ENCODE data around the gene ISOC1.

Gene ISOC1

DNA sequence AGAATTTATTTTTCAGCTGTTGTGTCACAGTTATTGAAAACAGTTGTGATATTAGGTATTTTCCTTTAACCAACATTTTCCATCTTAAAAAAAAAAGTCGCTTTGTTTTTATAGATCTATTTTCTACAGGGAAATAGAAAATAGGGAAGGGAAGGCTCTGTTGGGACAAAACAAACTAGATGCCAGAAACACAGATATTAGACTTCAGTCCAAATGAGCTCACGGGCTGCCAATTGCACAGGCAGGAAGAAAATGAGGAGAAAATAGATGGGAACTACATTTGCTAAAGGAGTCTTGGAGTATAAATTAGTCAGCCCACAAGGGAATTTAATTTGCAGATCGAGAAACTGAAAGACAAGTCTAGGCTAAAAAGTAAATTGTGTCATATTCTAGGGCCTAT, 21.4 kb upstream of the ISOC1 start:
- DNase-seq, result no peak
- Histone ChIP-seq H2BK120ac (ENCODE audit: insufficient read depth, low read length, poor library complexity) (no peak overlapping the region), H3K79me1 (ENCODE audit: low read length) (no peaks in the 10 kb centered on the region), H3K36me3 (ENCODE audit: control insufficient read depth in 1 of 2, insufficient read depth in 2 of 2, low read length in 2 of 2) (no peaks in the 10 kb centered on the region), H3K27me3 (ENCODE audit: insufficient read depth, low read length) (no peaks in the 10 kb centered on the region), H3K18ac (ENCODE audit: low read length) (no peak overlapping the region), H3K4me2 (ENCODE audit: low read length) (no peak overlapping the region), H4K12ac (ENCODE audit: low read depth, low read length) (no peak overlapping the region), H3K4ac (ENCODE audit: low read depth, low read length) (no peak overlapping the region), H4K8ac (ENCODE audit: low read depth, low read length) (no peak overlapping the region), H2AK5ac (ENCODE audit: low read length) (no peak overlapping the region), H3K23ac (ENCODE audit: low read length) (no peak overlapping the region), H3K9me3 (ENCODE audit: insufficient read depth, low read depth, low read length) (no peaks in the 10 kb centered on the region), H3K27ac (ENCODE audit: low read depth, low read length) (no peak overlapping the region), H4K91ac (ENCODE audit: low read depth, low read length) (no peak overlapping the region), H3K4me1 (ENCODE audit: control insufficient read depth in 1 of 2, insufficient read depth in 2 of 2, low read length in 2 of 2) (no peaks in the 10 kb centered on the region), H2BK5ac (ENCODE audit: low read depth, low read length, poor library complexity) (no peak overlapping the region), H3K9ac (ENCODE audit: low read length) (no peak overlapping the region), H3K4me3 (ENCODE audit: low read depth, low read length) (no peak overlapping the region), H3K79me2 (ENCODE audit: control insufficient read depth, insufficient read depth, low read length, poor library complexity) (no peaks in the 10 kb centered on the region), H2AFZ (ENCODE audit: insufficient read depth, low read length, poor library complexity) (no peak overlapping the region), H2BK12ac (ENCODE audit: low read length) (no peak overlapping the region), H3K14ac (ENCODE audit: low read length) (no peak overlapping the region)
- no CpG with 5 or more reads among the region's 3 CpGs for WGBS (ENCODE audit: extremely low coverage, insufficient coverage, insufficient read length)

DNA sequence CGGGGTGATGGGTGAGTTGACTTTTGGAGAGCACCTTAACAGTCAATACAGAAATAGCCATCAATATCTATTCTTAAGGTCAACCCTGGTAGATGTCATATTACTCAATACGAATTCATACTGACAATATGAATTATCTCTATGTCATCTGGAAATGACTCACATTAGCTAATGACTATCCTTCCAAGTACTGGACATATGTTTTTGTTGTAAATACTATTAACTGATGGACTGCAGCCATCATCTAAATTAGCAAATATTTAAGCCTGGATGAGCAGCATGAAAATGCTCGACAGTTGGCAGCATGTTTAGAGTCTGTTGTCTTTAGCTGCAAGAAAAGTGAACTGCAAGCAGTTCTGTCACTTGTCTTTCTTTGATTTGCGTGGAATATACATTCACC, 19.6 kb upstream of the ISOC1 start:
- H3K14ac ChIP-seq (ENCODE audit: low read length), result no peak overlapping the region
- H3K4me3 ChIP-seq (ENCODE audit: low read depth, low read length), result no peak overlapping the region
- H2BK12ac ChIP-seq (ENCODE audit: low read length), result no peak overlapping the region
- H4K12ac ChIP-seq (ENCODE audit: low read depth, low read length), result no peak overlapping the region
- no peak overlapping the region for H3K9ac ChIP-seq (ENCODE audit: low read length)
- H3K36me3 ChIP-seq (ENCODE audit: control insufficient read depth in 1 of 2, insufficient read depth in 2 of 2, low read length in 2 of 2), result no peaks in the 10 kb centered on the region
- H2BK5ac ChIP-seq (ENCODE audit: low read depth, low read length, poor library complexity), result no peak overlapping the region
- no peaks in the 10 kb centered on the region for H3K27me3 ChIP-seq (ENCODE audit: insufficient read depth, low read length)
- no peak overlapping the region for H2AFZ ChIP-seq (ENCODE audit: insufficient read depth, low read length, poor library complexity)
- H3K79me2 ChIP-seq (ENCODE audit: control insufficient read depth, insufficient read depth, low read length, poor library complexity), result no peaks in the 10 kb centered on the region
- H3K9me3 ChIP-seq (ENCODE audit: insufficient read depth, low read depth, low read length), result no peaks in the 10 kb centered on the region
- H2BK120ac ChIP-seq (ENCODE audit: insufficient read depth, low read length, poor library complexity), result no peak overlapping the region
- H3K4me1 ChIP-seq (ENCODE audit: control insufficient read depth in 1 of 2, insufficient read depth in 2 of 2, low read length in 2 of 2), result no peaks in the 10 kb centered on the region
- H3K79me1 ChIP-seq (ENCODE audit: low read length), result no peaks in the 10 kb centered on the region
- DNase-seq, result peak in 1 of 2 donors; percentile 6
- H4K8ac ChIP-seq (ENCODE audit: low read depth, low read length), result no peak overlapping the region
- no peak overlapping the region for H3K23ac ChIP-seq (ENCODE audit: low read length)
- no peak overlapping the region for H2AK5ac ChIP-seq (ENCODE audit: low read length)
- no CpG with 5 or more reads among the region's 4 CpGs for WGBS (ENCODE audit: extremely low coverage, insufficient coverage, insufficient read length)
- H3K4ac ChIP-seq (ENCODE audit: low read depth, low read length), result no peak overlapping the region
- no peak overlapping the region for H3K4me2 ChIP-seq (ENCODE audit: low read length)
- no peak overlapping the region for H3K27ac ChIP-seq (ENCODE audit: low read depth, low read length)
- no peak overlapping the region for H4K91ac ChIP-seq (ENCODE audit: low read depth, low read length)
- H3K18ac ChIP-seq (ENCODE audit: low read length), result no peak overlapping the region

DNA sequence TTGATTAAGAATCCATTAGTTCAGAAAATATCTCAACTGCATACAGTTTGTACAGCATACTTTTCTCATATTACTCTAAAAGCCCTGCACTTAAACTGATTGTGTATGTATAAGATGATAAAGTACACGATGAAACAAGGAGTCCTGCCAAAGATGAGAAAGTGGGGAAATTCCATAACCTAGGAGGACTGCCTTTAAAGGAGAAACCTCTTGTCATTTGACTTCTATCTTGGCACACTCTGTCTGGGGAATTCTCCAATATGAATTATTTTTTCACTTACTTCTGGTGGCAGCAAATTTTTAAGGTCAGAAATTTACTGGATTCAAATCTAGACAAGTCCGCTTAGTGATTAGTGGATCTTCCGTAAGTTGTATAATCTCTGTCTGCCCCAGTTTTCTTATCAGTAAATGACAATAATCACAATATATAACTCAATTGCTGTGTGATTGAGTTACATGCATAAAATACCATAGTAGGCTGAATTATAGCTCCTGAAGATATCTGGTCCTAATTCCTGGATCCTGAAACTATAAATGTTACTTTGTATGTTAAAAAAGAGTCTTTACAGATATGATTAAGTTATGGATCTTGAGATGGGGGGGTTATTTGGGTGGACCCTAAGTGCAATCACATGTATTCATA, 17.0 kb upstream of the ISOC1 start:
- no peak overlapping the region for H3K27ac ChIP-seq (ENCODE audit: low read depth, low read length)
- no peak overlapping the region for H2AFZ ChIP-seq (ENCODE audit: insufficient read depth, low read length, poor library complexity)
- DNase-seq, result no peak
- no peak overlapping the region for H2BK12ac ChIP-seq (ENCODE audit: low read length)
- no peak overlapping the region for H3K14ac ChIP-seq (ENCODE audit: low read length)
- H3K23ac ChIP-seq (ENCODE audit: low read length), result no peak overlapping the region
- no peak overlapping the region for H4K8ac ChIP-seq (ENCODE audit: low read depth, low read length)
- H3K4me2 ChIP-seq (ENCODE audit: low read length), result no peak overlapping the region
- no peak overlapping the region for H3K4ac ChIP-seq (ENCODE audit: low read depth, low read length)
- H4K12ac ChIP-seq (ENCODE audit: low read depth, low read length), result no peak overlapping the region
- no CpG with 5 or more reads among the region's 3 CpGs for WGBS (ENCODE audit: extremely low coverage, insufficient coverage, insufficient read length)
- no peaks in the 10 kb centered on the region for H3K9me3 ChIP-seq (ENCODE audit: insufficient read depth, low read depth, low read length)
- no peaks in the 10 kb centered on the region for H3K27me3 ChIP-seq (ENCODE audit: insufficient read depth, low read length)
- no peak overlapping the region for H2BK5ac ChIP-seq (ENCODE audit: low read depth, low read length, poor library complexity)
- no peak overlapping the region for H3K4me3 ChIP-seq (ENCODE audit: low read depth, low read length)
- H4K91ac ChIP-seq (ENCODE audit: low read depth, low read length), result no peak overlapping the region
- H3K79me1 ChIP-seq (ENCODE audit: low read length), result no peaks in the 10 kb centered on the region
- H2BK120ac ChIP-seq (ENCODE audit: insufficient read depth, low read length, poor library complexity), result no peak overlapping the region
- H3K9ac ChIP-seq (ENCODE audit: low read length), result no peak overlapping the region
- H3K79me2 ChIP-seq (ENCODE audit: control insufficient read depth, insufficient read depth, low read length, poor library complexity), result no peaks in the 10 kb centered on the region
- H3K36me3 ChIP-seq (ENCODE audit: control insufficient read depth in 1 of 2, insufficient read depth in 2 of 2, low read length in 2 of 2), result no peaks in the 10 kb centered on the region
- no peak overlapping the region for H2AK5ac ChIP-seq (ENCODE audit: low read length)
- H3K18ac ChIP-seq (ENCODE audit: low read length), result no peak overlapping the region
- H3K4me1 ChIP-seq (ENCODE audit: control insufficient read depth in 1 of 2, insufficient read depth in 2 of 2, low read length in 2 of 2), result no peaks in the 10 kb centered on the region

DNA sequence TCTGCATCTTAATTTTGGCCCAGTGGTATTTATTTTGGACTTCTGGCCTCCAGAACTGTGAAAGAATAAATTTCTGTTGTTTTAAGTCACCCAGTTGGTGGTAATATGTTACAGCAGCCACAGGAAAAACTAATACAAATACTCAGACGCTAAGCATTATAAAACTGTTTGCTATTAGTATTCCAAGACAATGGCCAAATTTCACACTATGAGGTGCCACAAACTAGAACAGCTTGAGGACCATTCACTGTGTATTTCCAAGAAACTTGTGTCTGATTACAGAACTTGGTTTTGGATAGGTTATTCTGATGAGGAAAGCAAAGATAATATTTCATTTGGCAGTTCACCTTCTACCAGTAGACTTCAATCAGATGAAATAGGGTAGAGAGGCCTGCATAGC, 16.3 kb upstream of the ISOC1 start:
- Histone ChIP-seq H3K27ac (ENCODE audit: low read depth, low read length) (no peak overlapping the region), H3K36me3 (ENCODE audit: control insufficient read depth in 1 of 2, insufficient read depth in 2 of 2, low read length in 2 of 2) (no peaks in the 10 kb centered on the region), H3K79me1 (ENCODE audit: low read length) (no peaks in the 10 kb centered on the region), H3K18ac (ENCODE audit: low read length) (no peak overlapping the region), H3K14ac (ENCODE audit: low read length) (no peak overlapping the region), H3K9me3 (ENCODE audit: insufficient read depth, low read depth, low read length) (no peaks in the 10 kb centered on the region), H3K9ac (ENCODE audit: low read length) (no peak overlapping the region), H4K91ac (ENCODE audit: low read depth, low read length) (no peak overlapping the region), H3K4me1 (ENCODE audit: control insufficient read depth in 1 of 2, insufficient read depth in 2 of 2, low read length in 2 of 2) (no peaks in the 10 kb centered on the region), H2AK5ac (ENCODE audit: low read length) (no peak overlapping the region), H3K23ac (ENCODE audit: low read length) (no peak overlapping the region), H3K79me2 (ENCODE audit: control insufficient read depth, insufficient read depth, low read length, poor library complexity) (no peaks in the 10 kb centered on the region), H2BK5ac (ENCODE audit: low read depth, low read length, poor library complexity) (no peak overlapping the region), H2BK120ac (ENCODE audit: insufficient read depth, low read length, poor library complexity) (no peak overlapping the region), H2AFZ (ENCODE audit: insufficient read depth, low read length, poor library complexity) (no peak overlapping the region), H2BK12ac (ENCODE audit: low read length) (no peak overlapping the region), H4K8ac (ENCODE audit: low read depth, low read length) (no peak overlapping the region), H3K27me3 (ENCODE audit: insufficient read depth, low read length) (no peaks in the 10 kb centered on the region), H3K4me2 (ENCODE audit: low read length) (no peak overlapping the region), H3K4me3 (ENCODE audit: low read depth, low read length) (no peak overlapping the region), H3K4ac (ENCODE audit: low read depth, low read length) (no peak overlapping the region), H4K12ac (ENCODE audit: low read depth, low read length) (no peak overlapping the region)
- DNase-seq, result no peak
- WGBS (ENCODE audit: extremely low coverage, insufficient coverage, insufficient read length), result no CpG with 5 or more reads among the region's 1 CpG
